Measurements from ENCODE around the gene KIF17. TPM values are rescaled to one million over a fixed set of nuclear protein-coding genes. Genes with fewer than 3 reads are reported as not detected.

The KIF17 gene
- total and polyA plus RNA-seq, 2 of the 8 experiments (the other 6 are each of a cell fraction or from before 2014, with no cell fraction given): 6.9 to 10.4 TPM

GRCh38 chr1:20621012-20621411 is 96.8 kb downstream of the KIF17 start (continued):
- TF ChIP-seq SIN3A (conservative IDR thresholded peaks at IDR 0.05 in 1 of 2, IDR thresholded peaks at IDR 0.05 in 1 of 2; ENCODE audit: low read depth in 1 of 2, low read length in 2 of 2) (no peak), GTF2F1 (IDR thresholded peaks at IDR 0.05; ENCODE audit: borderline replicate concordance, low read depth, low read length) (no peak), JUND (IDR thresholded peaks at IDR 0.05; ENCODE audit: low read length) (no peak), HDAC6 (IDR thresholded peaks at IDR 0.05; ENCODE audit: low read depth, low read length) (no peak), POLR2A (IDR thresholded peaks at IDR 0.05; ENCODE audit: control extremely low read depth in 1 of 2, low read depth in 2 of 2, low read length in 2 of 2) (no peak)
